ENCODE data around the gene GRM1.

The GRM1 gene

DNA sequence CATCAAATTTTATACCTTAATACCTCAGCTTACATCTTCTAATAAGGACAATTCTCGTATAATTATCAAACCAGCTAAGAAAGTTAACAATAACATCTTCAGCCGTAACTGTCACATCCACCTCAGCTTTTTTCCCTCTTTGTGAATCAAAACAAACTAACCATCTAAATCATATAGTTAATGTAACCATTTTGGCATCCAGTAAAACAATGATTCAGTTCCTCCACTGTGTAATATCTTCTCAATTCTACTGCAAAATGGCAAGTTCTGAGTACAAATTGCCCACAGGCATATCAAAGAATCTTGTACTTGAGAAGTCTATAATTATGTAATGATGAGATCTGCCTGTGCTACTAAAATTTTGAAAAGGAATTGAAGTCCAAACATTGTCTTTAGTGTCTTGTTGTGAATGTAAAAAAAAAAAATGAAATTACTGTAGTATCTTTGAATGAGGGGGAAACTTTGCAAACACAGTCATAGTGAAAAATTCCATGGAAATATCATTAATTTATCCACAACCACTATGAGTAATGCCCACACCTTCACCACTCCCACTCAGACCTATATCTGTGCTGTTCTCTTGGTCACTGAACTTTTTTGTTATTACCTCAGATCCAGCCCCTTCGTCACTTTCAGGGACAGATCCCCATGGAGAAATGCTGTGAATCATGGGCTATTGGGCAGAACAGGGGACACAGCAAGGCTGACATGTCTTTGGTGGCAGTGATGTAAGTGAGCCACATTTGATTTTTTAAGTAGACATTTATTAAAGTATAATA, 336.1 kb downstream of the GRM1 start:
- Histone ChIP-seq H2BK5ac (ENCODE audit: low read depth, low read length, poor library complexity) (no peak overlapping the region), H3K23ac (ENCODE audit: low read length) (no peak overlapping the region), H3K4ac (ENCODE audit: low read depth, low read length) (no peak overlapping the region), H3K36me3 (ENCODE audit: control insufficient read depth in 1 of 2, insufficient read depth in 2 of 2, low read length in 2 of 2) (no peaks in the 10 kb centered on the region), H3K4me2 (ENCODE audit: low read length) (no peak overlapping the region), H2BK12ac (ENCODE audit: low read length) (no peak overlapping the region), H4K8ac (ENCODE audit: low read depth, low read length) (no peak overlapping the region), H2AFZ (ENCODE audit: insufficient read depth, low read length, poor library complexity) (no peak overlapping the region), H3K4me1 (ENCODE audit: control insufficient read depth in 1 of 2, insufficient read depth in 2 of 2, low read length in 2 of 2) (peaks cover 0 to 2% of the 10 kb centered on the region in 2 experiments), H3K79me1 (ENCODE audit: low read length) (peaks cover 8% of the 10 kb centered on the region), H3K14ac (ENCODE audit: low read length) (no peak overlapping the region), H3K9ac (ENCODE audit: low read length) (no peak overlapping the region), H3K27me3 (ENCODE audit: insufficient read depth, low read length) (no peaks in the 10 kb centered on the region), H4K91ac (ENCODE audit: low read depth, low read length) (no peak overlapping the region), H3K18ac (ENCODE audit: low read length) (no peak overlapping the region), H2BK120ac (ENCODE audit: insufficient read depth, low read length, poor library complexity) (no peak overlapping the region), H3K79me2 (ENCODE audit: control insufficient read depth, insufficient read depth, low read length, poor library complexity) (no peaks in the 10 kb centered on the region), H3K9me3 (ENCODE audit: insufficient read depth, low read depth, low read length) (no peaks in the 10 kb centered on the region), H3K27ac (ENCODE audit: low read depth, low read length) (no peak overlapping the region), H4K12ac (ENCODE audit: low read depth, low read length) (no peak overlapping the region), H2AK5ac (ENCODE audit: low read length) (no peak overlapping the region), H3K4me3 (ENCODE audit: low read depth, low read length) (no peak overlapping the region)
- DNase-seq = no peak
- no CpG with 5 or more reads among the region's 3 CpGs for WGBS (ENCODE audit: extremely low coverage, insufficient coverage, insufficient read length)

DNA sequence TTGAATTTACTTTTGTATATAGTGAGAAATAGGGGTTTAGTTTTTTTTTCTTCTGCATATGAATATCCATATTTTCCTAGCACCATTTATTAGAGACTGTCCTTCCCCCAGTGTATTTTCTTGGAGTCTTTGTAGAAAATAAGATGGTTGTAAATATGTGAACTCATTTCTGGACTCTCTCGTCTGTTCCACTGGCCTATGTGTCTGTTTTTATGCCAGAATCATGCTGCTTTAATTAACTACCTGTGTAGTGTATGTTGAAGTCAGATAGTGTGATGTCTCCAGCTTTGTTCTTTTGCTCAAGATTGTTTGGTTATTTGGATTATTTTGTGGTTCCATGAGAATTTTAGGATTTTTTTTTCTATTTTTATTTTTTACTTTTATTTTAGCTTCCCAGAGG, 338.2 kb downstream of the GRM1 start:
- no peaks in the 10 kb centered on the region for H3K27me3 ChIP-seq (ENCODE audit: insufficient read depth, low read length)

DNA sequence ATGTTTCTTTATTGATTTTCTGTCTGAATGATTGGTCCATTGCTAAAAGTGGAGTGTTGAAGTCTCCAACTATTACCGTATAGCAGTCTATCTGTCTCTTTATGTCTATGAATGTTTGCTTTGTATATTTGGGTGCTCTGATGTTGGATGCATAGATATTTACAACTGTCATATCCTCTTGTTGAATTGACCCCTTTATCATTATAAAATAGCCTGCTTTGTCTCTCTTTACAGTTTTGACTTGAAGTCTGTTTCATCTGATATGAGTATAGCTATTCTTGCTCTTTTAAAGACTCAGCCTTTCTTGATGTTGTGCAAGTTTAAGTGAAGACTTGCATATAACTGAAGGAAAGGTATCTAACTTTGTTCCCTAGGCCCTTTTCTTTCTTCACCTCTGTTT, 341.0 kb downstream of the GRM1 start:
- H3K27ac ChIP-seq (ENCODE audit: low read depth, low read length) = no peak overlapping the region
- no peak overlapping the region for H2BK12ac ChIP-seq (ENCODE audit: low read length)
- no peak overlapping the region for H3K14ac ChIP-seq (ENCODE audit: low read length)
- H4K12ac ChIP-seq (ENCODE audit: low read depth, low read length) = no peak overlapping the region
- no peak overlapping the region for H2BK120ac ChIP-seq (ENCODE audit: insufficient read depth, low read length, poor library complexity)
- no peak for DNase-seq
- no peak overlapping the region for H3K4me2 ChIP-seq (ENCODE audit: low read length)
- no CpG with 5 or more reads among the region's 1 CpG for WGBS (ENCODE audit: extremely low coverage, insufficient coverage, insufficient read length)
- H3K23ac ChIP-seq (ENCODE audit: low read length) = no peak overlapping the region
- no peak overlapping the region for H2AK5ac ChIP-seq (ENCODE audit: low read length)
- H3K9ac ChIP-seq (ENCODE audit: low read length) = no peak overlapping the region
- H3K27me3 ChIP-seq (ENCODE audit: insufficient read depth, low read length) = no peaks in the 10 kb centered on the region
- H4K91ac ChIP-seq (ENCODE audit: low read depth, low read length) = no peak overlapping the region
- no peak overlapping the region for H2BK5ac ChIP-seq (ENCODE audit: low read depth, low read length, poor library complexity)
- no peaks in the 10 kb centered on the region for H3K79me1 ChIP-seq (ENCODE audit: low read length)
- no peaks in the 10 kb centered on the region for H3K4me1 ChIP-seq (ENCODE audit: control insufficient read depth in 1 of 2, insufficient read depth in 2 of 2, low read length in 2 of 2)
- H3K36me3 ChIP-seq (ENCODE audit: control insufficient read depth in 1 of 2, insufficient read depth in 2 of 2, low read length in 2 of 2) = no peaks in the 10 kb centered on the region
- no peaks in the 10 kb centered on the region for H3K9me3 ChIP-seq (ENCODE audit: insufficient read depth, low read depth, low read length)
- no peak overlapping the region for H4K8ac ChIP-seq (ENCODE audit: low read depth, low read length)
- H3K79me2 ChIP-seq (ENCODE audit: control insufficient read depth, insufficient read depth, low read length, poor library complexity) = no peaks in the 10 kb centered on the region
- H2AFZ ChIP-seq (ENCODE audit: insufficient read depth, low read length, poor library complexity) = no peak overlapping the region
- no peak overlapping the region for H3K18ac ChIP-seq (ENCODE audit: low read length)
- H3K4me3 ChIP-seq (ENCODE audit: low read depth, low read length) = no peak overlapping the region
- no peak overlapping the region for H3K4ac ChIP-seq (ENCODE audit: low read depth, low read length)

More for the DNA sequence above, 338.2 kb downstream of the GRM1 start:
- no peaks in the 10 kb centered on the region for H3K36me3 ChIP-seq (ENCODE audit: control insufficient read depth in 1 of 2, insufficient read depth in 2 of 2, low read length in 2 of 2)
- no peak overlapping the region for H2BK5ac ChIP-seq (ENCODE audit: low read depth, low read length, poor library complexity)
- no peak overlapping the region for H4K8ac ChIP-seq (ENCODE audit: low read depth, low read length)
- no peak overlapping the region for H3K4ac ChIP-seq (ENCODE audit: low read depth, low read length)
- no peak overlapping the region for H4K91ac ChIP-seq (ENCODE audit: low read depth, low read length)
- H3K79me1 ChIP-seq (ENCODE audit: low read length) = no peaks in the 10 kb centered on the region
- no peaks in the 10 kb centered on the region for H3K9me3 ChIP-seq (ENCODE audit: insufficient read depth, low read depth, low read length)
- H3K23ac ChIP-seq (ENCODE audit: low read length) = no peak overlapping the region
- no peak overlapping the region for H2BK120ac ChIP-seq (ENCODE audit: insufficient read depth, low read length, poor library complexity)
- H3K4me3 ChIP-seq (ENCODE audit: low read depth, low read length) = no peak overlapping the region
- H3K27ac ChIP-seq (ENCODE audit: low read depth, low read length) = no peak overlapping the region
- no peaks in the 10 kb centered on the region for H3K4me1 ChIP-seq (ENCODE audit: control insufficient read depth in 1 of 2, insufficient read depth in 2 of 2, low read length in 2 of 2)
- H3K79me2 ChIP-seq (ENCODE audit: control insufficient read depth, insufficient read depth, low read length, poor library complexity) = no peaks in the 10 kb centered on the region
- no peak overlapping the region for H3K18ac ChIP-seq (ENCODE audit: low read length)
- no peak overlapping the region for H3K9ac ChIP-seq (ENCODE audit: low read length)
- H3K14ac ChIP-seq (ENCODE audit: low read length) = no peak overlapping the region
- H3K4me2 ChIP-seq (ENCODE audit: low read length) = no peak overlapping the region
- no peak overlapping the region for H2AK5ac ChIP-seq (ENCODE audit: low read length)
- no peak overlapping the region for H2BK12ac ChIP-seq (ENCODE audit: low read length)
- H2AFZ ChIP-seq (ENCODE audit: insufficient read depth, low read length, poor library complexity) = no peak overlapping the region
- H4K12ac ChIP-seq (ENCODE audit: low read depth, low read length) = no peak overlapping the region
- DNase-seq = no peak
- WGBS (ENCODE audit: extremely low coverage, insufficient coverage, insufficient read length) = no CpG with 5 or more reads among the region's 1 CpG

DNA sequence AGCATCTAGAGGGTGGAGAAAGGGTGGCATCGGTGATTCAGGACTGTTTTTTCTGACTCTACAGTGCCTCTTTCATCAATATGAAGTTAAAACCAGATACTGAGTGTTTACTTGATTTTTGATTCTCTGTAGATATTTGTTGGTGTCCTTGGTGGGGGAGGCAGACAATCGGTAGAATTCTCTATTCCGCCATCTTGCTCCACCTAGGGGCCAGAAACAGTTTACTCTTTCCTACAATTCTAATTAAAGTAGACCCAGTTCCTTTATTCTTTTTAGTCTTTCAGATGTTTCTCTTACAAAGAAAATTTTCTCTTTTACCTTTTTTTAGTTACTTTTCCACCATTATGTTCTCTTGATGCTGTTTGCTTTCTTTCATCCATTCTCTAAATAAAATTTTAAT, 352.6 kb downstream of the GRM1 start:
- Histone ChIP-seq H3K23ac (ENCODE audit: low read length) (no peak overlapping the region), H4K12ac (ENCODE audit: low read depth, low read length) (no peak overlapping the region), H3K27me3 (ENCODE audit: insufficient read depth, low read length) (no peaks in the 10 kb centered on the region), H3K14ac (ENCODE audit: low read length) (no peak overlapping the region), H3K4me2 (ENCODE audit: low read length) (no peak overlapping the region), H3K4ac (ENCODE audit: low read depth, low read length) (no peak overlapping the region), H3K36me3 (ENCODE audit: control insufficient read depth in 1 of 2, insufficient read depth in 2 of 2, low read length in 2 of 2) (no peaks in the 10 kb centered on the region), H3K9me3 (ENCODE audit: insufficient read depth, low read depth, low read length) (peaks cover 3% of the 10 kb centered on the region), H2BK120ac (ENCODE audit: insufficient read depth, low read length, poor library complexity) (no peak overlapping the region), H2BK5ac (ENCODE audit: low read depth, low read length, poor library complexity) (no peak overlapping the region), H3K79me1 (ENCODE audit: low read length) (no peaks in the 10 kb centered on the region), H3K9ac (ENCODE audit: low read length) (no peak overlapping the region), H2AK5ac (ENCODE audit: low read length) (no peak overlapping the region), H3K27ac (ENCODE audit: low read depth, low read length) (no peak overlapping the region), H3K18ac (ENCODE audit: low read length) (no peak overlapping the region), H2BK12ac (ENCODE audit: low read length) (no peak overlapping the region), H2AFZ (ENCODE audit: insufficient read depth, low read length, poor library complexity) (no peak overlapping the region), H3K79me2 (ENCODE audit: control insufficient read depth, insufficient read depth, low read length, poor library complexity) (no peaks in the 10 kb centered on the region), H4K91ac (ENCODE audit: low read depth, low read length) (no peak overlapping the region), H4K8ac (ENCODE audit: low read depth, low read length) (no peak overlapping the region), H3K4me3 (ENCODE audit: low read depth, low read length) (no peak overlapping the region), H3K4me1 (ENCODE audit: control insufficient read depth in 1 of 2, insufficient read depth in 2 of 2, low read length in 2 of 2) (no peaks in the 10 kb centered on the region)
- no CpG with 5 or more reads among the region's 3 CpGs for WGBS (ENCODE audit: extremely low coverage, insufficient coverage, insufficient read length)
- DNase-seq = no peak
